ENCODE measurements around the gene TRIM8. TPM values are rescaled to one million over a fixed set of nuclear protein-coding genes. Genes with fewer than 3 reads are reported as not detected.

TRIM8 gene
- total RNA-seq, 1 donor from 2014 or later = 67.5 TPM

DNA sequence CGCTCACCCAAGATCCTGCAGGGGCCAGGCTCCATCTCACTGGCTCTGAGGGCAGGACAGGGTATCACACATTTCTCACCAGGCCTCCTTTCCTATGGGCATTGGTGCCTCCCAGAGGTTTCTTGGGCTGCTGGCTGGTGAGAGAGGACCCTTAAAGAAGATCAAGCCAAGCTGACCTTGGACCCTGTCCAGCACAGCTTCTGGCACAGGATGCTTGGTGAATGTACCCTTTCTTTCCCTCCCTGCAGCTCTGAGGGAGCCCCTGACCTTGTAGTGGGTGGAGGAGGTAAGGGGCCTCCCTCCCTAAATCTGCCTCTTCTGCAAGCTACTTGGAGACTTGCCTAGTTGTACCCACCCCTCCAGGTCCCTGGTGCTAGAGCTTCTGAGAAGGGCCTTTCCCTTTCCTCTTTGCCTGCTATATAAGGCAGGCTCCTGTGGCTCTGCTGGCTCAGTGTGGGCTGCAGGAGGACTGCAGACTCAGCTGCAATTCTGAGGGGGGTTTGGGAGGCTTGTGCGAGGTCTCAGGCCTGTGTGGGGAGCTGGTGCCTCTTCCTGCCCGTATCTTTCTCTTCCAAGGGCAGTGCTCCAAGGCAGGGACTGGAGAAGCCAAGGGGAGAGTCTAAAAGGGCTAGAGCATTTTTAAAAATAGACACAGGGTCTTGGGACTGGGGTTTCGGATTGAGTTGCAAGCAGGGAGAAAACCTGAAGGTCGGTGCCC lies 11.7 kb upstream of the TRIM8 start:
- peak in 1 of 2 donors; percentile 37 for DNase-seq (ENCODE audit: low read depth in 2 of 2)

DNA sequence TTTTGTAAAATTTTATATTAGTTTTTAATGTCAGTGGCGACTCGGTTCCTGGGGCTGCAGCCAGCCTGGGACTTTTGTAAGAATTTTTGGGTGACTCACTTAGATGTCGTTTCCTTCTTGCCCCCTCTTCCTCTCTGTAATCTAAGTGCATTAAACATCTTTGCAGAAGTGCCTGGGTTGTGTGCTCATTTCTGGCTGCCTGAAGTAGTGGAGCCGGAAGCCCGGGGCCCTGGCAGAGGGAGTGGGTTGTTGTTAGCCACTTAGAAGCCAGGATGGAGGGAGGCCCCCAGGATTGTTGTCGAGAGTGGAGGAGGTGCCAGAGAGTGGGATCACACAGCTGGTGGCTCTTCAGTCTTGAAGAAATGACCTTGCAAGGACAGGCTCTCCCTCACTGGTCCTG lies 11.0 kb upstream of the TRIM8 start:
- peak; percentile 45 to 94 for DNase-seq (ENCODE audit: low read depth in 2 of 2)

DNA sequence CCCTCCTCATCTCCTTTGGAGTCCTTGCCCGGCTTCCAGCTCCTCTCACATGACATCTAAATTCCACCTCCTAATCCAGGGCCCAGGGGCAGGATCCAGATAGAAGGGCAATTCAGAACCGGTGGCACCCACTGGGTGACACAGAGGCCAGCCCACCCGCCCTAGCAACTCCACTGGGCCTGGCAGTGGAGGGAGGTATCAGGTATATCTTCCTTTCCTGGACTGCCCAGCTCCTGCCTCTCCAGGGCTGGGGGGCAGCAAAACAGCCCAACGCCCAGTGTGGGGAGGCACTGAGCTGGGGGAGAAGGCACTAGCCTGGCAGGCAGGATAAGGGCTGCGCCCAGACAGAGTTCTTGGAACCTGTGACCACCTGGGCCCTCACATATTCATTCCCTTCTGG lies 10.4 kb upstream of the TRIM8 start:
- no peak for DNase-seq (ENCODE audit: low read depth in 2 of 2)

DNA sequence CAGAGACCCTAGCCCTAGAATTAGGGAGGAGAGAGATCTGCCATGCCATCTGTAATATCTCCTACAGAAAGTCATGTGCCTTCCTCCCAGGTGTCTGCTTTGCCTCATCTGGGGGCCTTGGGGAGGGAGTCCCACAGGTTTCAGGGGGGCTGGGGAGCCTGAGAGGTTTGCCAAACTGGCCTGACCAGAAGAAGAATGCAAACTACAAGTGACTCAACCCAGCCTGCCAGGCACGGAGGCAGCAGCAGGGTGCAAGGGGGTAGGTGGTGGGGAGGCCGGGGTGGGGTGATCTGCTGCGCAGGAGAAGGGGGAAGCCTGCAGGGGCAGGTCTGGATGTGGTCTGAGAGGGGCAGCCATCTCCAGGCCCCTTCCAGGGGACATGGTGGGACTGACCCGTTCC lies 9.6 kb upstream of the TRIM8 start:
- DNase-seq (ENCODE audit: low read depth in 2 of 2) = no peak

DNA sequence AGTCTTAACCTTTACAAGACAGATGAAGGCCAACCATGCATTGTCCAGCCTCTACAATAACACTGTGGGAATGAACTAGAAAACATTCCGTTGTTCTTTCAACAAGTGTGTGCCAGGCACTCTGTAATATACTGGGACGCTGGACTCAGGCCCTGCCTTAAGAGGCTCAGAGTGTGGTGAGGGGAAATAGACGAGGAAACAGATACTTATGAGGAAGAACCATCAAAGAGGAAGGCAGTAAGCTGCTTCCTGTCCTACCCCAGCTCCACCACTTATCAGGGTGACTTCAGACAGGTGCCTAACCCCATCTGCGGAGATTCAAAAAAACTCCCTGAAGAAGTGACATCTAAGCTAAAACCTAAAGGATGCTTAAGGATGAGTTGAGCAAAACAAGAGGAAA lies 8.9 kb upstream of the TRIM8 start:
- no peak for DNase-seq (ENCODE audit: low read depth in 2 of 2)

DNA sequence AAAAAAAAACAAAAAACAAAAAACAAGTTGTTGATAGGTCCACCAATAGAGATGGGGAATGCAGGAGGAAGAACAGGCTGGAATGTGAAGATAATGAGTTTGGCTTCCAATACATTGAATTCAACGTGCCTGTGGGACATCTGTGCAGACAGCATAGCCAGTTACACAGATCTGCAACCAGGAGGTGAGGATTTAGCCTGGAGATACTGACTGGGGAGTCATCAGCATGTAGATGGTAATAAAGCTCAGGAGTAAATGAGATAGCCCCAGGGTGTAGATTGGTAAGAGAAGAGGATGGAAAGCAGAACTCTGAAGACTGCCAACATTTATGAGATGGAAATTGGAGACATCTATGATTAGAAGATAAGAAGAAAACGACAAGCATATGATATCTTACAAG lies 4.7 kb upstream of the TRIM8 start:
- no peak for DNase-seq (ENCODE audit: low read depth in 2 of 2)

DNA sequence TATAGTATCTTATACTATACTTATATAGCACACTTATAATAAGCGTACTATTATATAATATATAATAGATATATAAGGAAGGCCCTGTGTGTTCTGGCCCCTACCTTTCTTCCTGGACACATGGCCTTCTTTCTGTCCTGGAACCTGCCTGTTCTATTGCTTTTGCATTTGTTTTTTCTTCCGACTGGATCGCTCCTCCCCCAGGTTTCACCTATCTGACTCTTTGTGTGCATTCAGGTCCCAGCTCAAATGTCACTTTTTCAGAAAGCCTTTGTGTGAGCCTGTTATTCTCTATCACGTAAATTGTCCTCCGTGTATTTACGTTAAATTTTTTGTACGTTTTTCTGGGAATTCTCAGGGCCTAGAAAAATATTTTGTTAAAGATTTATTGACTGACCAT lies 2.9 kb upstream of the TRIM8 start:
- DNase-seq (ENCODE audit: low read depth in 2 of 2) = no peak

DNA sequence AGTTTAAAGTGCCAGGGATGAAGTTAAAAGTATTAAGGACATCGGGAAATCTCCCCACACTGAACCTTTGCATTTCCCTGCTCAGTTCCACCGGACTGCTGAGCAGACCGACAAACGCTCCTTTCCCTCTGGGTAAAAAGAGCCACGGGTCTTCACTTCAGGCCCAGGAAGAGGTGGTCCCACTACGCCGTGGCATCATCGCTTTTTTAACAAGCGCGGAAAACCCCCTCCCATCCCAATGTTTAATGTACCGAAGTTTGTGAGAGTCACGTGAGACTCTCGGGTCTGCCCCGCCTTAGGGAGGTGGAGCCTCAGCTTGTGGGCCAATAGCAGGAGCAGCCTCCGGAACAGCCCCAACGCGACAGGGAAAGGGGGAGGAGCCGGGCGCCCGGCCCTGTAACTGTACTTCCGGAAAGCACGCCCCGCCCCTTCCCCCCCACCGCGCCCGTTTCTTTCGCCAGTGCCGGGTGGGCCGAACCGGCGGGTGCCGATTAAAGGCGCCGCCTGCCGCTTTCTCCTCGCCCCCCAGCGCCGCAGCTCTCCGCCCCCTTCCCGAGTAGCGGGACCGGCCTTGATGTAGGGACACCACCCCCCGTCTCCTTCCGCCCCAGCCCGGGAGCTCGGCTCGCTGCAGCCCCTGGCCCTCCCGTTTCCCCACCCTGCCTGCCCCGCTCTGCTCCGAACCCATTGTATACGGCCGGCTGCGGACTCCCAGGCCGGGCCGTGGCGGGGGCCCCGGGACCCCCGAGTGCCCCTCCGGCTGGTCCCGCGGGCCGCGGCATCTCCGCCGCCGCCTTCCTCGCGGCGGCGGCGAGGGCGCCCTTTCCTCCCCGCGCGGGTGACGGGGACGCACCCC lies 2.2 kb upstream of the TRIM8 start:
- DNase-seq (ENCODE audit: low read depth in 2 of 2) = peak; percentile 98 to 99

DNA sequence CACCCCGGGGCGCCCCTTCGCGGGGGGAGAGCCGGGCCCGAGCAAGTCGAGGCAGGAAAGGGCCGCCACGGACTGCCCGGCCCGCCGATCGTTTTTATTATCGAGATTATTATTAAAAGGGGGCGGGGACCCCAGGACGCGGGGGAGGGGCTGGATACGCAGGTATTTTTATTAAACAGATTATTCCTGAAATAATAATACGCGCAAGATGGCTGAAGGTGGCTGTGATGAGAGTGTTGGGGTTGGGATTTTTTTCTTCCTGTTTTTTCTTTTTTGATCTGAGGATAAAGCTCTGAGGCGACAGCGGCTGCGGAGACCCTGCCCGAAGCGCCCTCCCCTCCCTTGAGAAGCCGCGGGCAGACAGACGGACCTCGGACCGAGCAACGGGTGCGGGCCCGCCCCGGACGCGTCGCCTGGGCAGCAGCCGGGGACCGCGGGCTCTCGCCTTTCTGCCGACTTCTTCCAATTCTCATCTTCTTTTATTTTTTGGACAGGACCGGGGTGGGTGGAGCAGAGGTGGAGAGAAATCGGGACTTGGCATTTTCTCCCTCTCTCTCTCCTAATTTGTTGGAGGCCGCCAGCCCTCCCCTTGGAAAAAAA lies 1.4 kb upstream of the TRIM8 start:
- peak; percentile 62 to 79 for DNase-seq (ENCODE audit: low read depth in 2 of 2)

DNA sequence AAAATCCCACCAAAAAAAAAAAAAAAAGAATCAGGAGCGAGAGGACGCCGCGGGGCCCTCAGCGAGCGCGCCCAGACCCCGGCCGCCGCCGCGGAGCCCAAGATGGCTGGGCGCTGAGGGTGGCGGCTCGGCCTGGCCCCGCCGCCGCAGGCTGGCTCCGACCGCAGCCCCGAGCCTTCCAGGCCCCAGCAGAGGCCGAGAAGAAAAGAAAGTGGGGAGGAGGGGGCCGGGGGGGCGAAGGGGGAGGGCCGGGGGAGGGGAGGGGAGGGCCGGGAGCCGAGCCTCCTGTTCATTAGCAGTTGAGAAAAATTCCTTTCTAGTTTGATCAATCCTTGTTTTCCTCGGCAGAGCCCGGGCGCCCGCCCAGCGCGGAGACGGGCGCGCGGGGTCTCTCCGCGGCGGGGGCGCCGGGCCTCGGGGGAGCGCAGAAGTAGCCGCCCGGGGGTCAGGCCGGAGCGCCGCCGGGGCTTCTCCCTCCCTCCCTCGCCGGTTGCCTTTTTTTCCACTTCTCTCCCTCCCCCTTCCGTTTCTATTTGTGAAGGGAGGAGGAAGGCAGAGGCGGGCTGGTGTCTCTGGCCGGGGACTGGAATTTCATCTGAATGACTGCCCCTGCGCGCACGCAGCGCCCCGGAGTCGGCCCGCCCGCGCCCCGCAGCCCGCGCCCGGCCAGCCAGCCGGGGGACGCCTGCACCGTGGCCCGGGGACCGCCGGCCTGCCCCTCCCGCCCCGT lies 778 bp upstream of the TRIM8 start:
- DNase-seq (ENCODE audit: low read depth in 2 of 2) = peak; percentile 79 to 84

DNA sequence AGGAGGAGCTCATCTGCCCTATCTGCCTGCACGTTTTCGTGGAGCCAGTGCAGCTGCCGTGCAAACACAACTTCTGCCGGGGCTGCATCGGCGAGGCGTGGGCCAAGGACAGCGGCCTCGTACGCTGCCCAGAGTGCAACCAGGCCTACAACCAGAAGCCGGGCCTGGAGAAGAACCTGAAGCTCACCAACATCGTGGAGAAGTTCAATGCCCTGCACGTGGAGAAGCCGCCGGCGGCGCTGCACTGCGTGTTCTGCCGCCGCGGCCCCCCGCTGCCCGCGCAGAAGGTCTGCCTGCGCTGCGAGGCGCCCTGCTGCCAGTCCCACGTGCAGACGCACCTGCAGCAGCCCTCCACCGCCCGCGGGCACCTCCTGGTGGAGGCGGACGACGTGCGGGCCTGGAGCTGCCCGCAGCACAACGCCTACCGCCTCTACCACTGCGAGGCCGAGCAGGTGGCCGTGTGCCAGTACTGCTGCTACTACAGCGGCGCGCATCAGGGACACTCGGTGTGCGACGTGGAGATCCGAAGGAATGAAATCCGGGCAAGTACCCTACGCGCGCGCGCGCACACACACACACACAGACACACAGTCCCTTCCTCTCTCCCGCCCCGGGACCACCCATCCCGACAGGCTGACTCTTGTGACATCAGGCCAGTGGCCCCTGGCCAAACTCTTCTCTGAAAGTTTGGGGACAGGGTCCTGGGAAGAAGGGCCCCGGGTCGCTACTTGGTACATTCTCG lies 538 bp downstream of the TRIM8 start:
- peak; percentile 85 to 93 for DNase-seq (ENCODE audit: low read depth in 2 of 2)

DNA sequence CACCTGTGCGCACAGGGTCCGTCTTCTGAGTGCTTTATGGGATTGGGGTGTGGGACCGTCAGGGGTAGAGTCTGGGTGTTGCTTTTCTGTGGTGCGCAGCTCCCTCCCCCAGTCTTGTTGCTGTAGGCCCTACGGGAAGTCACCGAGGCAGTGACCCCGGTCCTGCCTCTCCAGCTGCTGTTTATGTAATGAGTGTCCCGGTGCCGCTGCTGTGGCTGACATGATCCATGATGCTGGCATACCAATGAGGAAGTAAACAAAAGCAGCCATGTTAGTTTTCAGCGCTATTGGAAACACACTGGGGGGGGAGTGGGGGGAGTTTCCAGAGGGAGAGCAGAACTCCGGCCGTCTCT lies 1.1 kb downstream of the TRIM8 start:
- peak; percentile 86 to 93 for DNase-seq (ENCODE audit: low read depth in 2 of 2)

DNA sequence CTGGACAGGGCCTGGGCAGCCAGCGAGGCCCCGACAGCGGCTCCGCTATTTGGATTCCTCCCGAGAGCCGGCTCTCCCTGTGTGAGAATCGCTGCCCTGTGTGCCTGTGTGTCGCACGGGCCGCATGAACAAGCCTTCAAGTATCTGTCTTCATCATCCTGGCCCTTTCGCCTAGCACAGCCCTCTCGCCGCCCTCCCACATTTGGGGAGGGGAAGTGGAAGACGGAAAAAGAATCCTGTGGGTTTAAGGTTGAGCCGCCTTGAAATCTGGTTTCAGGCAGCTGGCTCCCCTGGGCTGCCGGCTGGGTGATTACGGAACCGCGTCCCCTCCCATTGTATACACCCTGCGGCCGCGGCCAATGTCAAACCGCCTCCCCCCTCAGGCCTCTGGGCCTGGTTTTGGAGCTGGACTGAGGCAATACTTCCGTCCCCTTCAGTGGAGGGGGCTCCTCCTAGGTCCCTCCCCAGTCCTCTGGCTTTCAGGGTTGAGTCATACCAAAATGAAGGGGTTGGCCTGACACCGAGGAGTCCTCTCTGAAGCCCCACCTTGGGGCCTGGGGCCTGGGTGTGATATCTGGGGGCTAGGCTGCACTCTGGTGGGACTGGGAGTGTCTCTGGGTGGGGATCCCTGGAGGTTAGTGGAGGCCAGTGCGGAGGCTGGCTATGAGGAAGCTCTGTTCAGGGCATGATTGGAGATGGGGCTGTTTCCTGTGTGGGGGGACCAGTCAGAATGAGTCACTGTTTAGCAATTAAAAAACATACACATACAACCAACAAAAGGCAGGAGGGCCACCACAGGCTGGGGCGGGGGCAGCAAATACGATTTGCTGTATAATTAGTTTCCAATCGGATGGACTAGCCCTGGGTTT lies 1.7 kb downstream of the TRIM8 start:
- DNase-seq (ENCODE audit: low read depth in 2 of 2) = peak; percentile 84 to 95

DNA sequence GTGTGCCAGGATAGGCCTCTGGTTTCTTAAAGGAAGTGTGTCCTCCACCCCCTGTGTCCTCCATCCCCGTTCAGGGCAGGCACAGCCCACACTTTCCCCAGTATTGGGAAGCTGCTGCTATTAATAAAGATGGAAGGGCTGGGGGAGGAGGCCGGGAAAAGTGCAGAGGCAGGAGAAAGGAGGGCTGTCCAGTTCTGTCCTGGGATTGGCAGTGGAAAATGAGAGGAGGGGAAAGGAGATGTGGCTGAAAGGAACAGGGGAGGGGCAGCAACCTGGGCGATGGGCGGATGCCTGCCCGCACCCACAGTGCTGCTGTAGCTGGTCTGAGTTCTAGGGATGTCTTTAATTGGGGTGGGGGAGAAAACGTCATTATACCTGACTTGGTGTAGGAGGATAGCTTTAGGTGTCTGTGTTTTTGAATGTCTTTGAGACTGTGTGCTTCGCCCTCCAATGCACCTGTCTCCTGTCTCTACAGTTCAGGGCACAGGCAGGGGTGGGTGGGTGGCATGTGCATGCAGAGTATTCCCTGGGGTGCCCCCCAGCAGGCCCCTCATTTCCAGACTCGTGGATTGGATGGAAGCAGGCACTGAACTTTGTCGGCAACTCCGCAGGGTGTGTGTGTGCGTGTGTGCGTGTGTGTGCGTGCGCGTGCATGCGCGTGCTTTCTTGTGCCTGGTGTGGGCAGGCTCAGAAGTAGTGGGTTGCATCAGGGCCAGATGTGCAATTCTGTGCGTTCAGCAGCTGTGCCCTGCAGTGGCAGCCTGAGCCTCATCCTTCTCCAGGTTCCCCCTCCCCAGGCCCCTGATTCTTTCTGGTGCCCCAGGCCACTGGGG lies 2.5 kb downstream of the TRIM8 start:
- peak; percentile 40 to 67 for DNase-seq (ENCODE audit: low read depth in 2 of 2)

DNA sequence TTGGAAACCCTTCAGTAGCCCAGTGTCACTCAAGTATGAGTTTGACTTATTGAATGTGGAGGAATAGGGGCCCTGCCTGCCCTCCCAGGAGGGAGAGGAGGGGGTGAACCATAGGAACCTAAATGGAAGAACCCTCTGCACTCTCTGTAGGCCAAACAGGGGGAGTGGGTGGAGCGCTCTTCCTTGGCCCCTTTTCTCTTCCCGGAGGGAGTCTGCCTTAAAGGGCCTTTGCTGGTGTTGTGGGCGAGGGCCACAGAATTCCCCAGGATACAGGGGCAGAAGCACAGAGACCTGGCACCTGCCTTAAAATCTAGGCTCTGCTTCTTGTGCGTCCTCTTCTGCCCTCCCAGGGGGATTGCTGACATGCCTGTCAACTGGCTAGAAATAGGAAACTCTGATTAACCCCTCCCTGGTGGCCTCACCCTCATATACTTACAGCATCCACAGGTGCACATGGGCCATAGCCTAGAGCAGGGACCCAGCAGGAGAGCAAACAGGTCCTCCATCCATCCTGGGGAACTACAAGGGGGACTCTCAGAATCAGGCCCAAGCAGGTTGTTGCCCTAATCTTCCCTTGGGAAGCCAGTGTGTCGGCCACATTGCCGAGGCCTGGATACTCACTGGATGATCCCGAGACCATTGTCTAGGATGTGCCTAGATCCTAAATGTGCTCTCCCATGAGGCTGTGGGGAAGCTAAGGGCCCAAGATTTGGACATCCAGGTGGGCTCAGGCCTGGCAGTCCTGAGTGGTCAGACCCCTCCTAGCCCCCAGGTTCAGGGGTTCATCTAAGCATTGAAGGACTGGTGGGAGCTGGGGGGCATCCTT lies 3.4 kb downstream of the TRIM8 start:
- DNase-seq (ENCODE audit: low read depth in 2 of 2) = no peak

DNA sequence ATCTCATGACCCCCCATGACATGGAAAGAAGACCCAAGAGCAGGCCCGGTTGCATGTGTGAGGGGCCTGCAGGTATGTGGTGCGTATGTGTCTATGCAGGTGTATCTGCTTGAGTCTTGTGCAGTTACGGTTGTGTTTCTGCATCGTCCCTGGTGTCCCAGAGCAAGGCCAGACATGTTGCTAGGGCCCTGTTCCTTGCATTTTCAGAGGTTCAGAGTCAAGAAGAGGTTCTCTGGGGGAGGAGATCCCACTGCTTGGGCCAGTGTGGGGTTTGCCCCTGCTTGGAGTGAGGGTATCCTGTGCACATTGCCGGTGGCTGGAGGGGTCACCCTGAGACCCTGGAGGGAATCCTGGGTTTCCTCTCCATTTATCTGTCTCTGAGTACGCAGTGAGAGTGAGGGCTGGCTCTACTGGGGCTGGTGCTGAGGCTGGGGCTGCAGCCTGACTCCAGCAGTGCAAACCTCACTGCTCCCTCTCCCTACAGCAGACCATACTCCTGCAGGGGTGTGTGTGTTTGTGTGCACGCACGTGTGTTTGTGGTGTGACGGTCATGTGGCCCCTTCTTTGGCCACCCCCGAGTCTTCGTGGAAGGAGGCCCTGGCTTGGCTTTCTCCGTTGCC lies 4.1 kb downstream of the TRIM8 start:
- DNase-seq (ENCODE audit: low read depth in 2 of 2) = no peak

DNA sequence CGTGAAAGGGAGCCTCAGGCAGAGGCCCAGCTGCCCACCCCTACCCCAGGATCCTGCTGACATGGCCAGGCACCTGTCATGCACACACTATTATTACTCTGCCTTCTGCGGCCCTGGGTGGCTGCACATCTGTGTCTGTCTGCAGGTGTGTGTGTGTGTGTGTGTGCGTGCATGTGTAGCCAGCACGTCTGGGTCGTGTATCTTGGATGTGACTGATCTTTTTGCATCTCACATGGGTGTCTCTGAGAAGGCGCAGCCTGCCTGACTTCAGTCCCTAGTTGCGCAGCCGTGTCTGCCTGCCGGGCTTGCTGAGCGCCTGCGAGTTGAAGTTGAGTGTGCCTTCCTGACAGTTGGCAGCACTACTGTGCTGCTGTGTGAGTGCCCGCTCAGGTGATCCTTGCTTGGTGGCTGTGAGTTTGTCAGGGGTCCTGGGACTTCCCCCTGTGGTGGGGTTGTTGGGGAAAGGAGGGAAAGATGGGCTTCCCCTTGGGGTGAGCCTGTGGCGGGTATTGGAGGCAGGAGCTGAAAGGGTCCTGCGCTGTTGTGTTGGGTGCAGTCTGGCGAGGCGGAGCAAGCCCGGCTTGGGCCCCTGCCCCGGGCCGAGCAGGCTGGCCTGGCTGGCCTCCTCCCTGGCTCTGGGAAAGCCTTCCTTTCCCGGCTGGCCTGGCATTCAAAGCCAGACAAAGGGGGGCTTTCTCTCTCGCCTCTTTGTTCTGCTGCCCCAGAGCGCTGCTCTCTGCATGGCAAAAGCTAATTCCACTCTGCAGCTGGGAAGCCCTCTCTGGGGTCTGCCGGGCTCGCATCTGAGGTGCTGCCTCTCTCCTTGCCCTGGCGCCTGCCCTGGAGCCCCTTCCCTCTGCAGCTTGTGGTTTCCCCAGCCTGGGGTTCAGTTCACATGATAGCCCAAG lies 4.9 kb downstream of the TRIM8 start:
- DNase-seq (ENCODE audit: low read depth in 2 of 2) = no peak

All from lung microvascular endothelial cell (primary cell).